HG03064 (cell line): ENCODE measurements around the gene DOCK6.

ENCODE experiments used
- ATAC-seq: cut with Tn5 transposase; IDR thresholded peaks from one replicate; pipeline ENCODE4 v1.9.1; 2021; ENCODE audit warnings: low read depth; ENCODE audit not compliant: unreplicated experiment

DOCK6 gene

DNA sequence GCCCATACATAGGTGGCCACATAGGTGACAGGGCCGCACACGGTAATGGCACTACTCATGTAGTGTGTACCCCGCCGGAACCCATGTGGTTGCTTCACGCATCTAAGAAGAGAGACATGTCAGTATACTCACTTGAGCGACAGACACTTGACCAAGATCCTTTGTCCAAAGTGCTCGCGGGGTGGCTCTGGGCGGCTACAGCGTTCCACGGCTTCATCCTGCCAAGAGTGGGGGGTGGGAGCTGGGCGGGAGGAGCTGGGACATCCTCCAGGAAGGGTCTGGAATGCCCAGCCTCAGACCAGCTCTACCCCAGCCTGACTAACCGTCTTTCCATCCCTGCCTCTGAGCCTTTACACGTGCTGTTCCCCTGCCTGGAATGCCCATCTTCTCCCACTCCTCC lies 14.4 kb downstream of the DOCK6 start:
- no peak for ATAC-seq

DNA sequence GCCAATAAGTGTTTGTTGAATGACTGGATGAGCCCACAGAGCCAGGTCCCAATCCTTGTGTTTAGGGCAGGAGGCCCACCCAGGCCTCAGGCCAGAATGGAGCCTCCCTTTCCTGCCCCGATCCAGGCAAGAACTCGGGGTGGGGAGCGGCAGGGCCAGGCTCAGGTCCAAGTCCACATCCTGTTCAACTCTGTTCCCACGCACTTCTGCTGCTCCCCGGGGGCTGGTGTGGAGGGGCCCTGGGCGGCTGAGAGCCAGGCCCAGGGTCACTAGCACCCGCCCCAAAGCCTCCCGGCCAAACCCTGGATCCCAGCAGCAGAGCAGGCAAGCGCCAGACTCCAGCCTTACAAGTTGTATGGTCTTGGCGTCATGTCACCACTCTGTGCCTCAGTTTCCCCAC lies 14.9 kb downstream of the DOCK6 start:
- no peak for ATAC-seq

DNA sequence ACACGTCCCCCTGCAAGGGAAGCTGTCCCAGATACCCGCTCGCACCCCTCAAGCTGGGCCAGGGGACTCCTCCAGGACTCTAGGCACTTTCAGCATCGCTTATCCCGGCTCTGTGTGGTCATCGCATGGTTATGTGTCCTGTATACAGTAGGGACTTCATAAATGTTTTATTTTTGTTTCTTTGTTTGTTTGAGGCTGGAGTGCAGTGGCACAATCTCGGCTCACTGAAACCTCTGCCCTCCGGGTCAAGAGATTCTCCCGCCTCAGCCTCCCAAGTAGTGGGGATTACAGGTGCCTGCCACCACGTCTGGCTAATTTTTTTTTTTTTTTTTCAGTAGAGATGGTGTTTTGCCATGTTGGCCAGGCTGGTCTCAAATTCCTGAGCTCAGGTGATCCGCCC lies 15.4 kb downstream of the DOCK6 start:
- no peak for ATAC-seq

DNA sequence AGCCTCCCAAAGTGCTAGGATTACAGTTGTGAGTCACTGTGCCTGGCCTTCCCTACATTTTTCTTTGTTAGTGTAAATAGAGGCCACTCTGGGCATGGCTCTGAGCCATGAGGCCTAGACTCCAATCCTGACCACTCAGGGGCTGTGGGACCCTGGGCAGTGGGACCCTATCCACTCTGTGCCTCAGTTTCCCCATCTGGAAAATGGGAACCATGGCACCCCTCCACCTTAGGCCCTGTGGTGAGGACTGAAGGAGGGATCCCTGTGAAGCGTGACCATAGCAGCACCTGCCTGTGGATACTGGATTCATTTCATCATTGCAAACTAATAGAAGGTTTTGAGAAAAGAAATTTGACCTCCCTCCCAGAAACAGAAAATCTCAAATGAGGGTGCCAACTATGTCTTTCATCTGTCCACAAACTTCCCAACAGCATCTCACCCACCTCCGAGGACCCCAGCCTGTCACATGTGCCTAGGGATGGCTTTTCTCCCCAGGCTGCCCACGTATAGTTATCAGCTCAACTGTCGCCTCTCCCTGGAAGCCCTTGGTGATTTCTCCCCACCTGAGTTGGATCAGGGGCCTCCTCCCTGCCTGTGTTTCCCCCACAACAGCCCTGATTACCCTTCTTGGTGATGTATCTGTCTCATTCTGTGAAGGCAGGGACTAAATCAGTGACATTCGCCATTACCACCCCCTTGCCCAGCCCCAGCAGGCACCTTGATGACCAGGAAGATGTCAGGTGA lies 17.3 kb downstream of the DOCK6 start:
- no peak for ATAC-seq

DNA sequence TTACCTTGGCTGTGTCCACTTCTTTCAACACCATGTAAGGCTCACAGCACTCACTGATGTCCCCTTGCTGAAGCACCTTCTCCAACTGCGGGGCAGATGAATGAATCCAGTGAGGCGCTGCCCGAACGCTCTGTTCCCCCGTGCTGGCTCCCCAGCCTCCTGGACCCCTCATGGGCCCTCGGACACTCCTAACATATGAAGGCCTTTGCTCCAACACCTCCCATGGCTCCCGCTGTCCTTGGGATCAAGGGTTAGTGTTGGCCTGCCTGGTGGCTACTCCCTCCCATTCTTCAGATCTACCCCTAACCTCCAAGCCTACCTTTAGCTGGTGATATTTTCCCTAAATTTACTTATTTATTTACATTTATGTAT lies 18.5 kb downstream of the DOCK6 start:
- no peak for ATAC-seq

DNA sequence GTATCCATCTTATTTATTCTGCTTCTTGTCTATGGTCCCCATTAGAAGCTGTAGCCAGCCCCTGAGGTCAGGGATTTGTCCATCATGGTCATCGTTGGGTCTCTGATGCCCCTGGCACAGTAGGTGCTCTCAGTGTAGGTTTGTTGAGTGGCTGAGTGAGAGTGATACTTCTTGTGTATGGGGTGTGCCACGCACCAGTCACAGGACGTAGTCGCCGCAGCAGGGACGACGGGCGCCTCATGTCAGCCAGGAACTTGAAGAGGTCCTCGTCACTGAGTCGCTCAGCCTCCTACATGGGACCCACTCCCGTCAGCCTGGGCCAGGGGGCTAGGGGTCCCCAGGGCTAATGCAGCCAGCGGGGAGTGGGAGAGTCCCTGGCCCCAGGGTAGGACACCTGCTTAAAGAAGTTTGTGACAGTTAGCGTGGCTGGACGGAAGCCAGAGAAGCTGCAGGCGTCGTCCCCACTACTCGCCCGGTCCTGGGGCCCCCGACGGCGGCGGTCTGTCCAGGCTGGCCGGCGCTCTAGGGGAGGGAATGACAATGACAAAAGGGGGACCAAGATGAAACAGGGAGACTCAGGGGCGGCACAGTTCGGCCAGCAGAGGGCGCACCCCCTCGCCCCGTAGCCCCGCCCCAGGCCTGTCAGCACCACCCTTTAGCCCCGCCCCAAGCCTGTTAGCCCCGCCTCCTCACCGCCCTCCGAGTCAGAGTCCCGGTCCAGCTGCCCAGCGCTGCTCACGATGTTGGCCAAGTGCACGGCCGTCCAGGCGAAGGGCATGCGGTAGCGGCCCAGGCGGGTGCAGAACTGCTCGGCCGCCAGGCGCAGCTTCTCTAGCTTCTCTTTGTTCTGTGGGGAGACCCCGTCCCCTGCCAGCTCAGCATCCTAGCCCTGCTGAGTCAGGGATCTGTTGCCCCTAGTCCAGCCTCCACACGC lies 19.2 kb downstream of the DOCK6 start:
- no peak for ATAC-seq

DNA sequence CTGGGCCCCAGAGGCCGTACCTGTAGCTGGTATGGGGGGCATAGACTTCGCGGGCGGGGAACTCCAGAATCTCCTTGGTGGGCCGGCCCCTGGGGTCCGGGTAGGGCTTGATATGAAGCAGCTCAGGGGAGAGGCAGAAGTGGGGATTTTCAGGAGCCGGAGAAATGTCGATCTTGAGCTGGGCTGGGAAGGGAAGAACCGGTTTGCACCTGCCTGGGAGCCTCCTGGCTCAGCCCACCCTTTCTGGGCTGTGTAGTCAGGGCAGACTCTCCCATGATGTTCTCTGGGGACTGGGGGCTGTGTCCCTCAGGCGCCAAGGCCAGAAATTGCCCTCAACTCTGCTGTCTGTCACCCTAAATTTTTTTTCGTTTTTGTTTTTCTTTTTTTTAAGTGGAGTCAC lies 20.3 kb downstream of the DOCK6 start:
- ATAC-seq: no peak

DNA sequence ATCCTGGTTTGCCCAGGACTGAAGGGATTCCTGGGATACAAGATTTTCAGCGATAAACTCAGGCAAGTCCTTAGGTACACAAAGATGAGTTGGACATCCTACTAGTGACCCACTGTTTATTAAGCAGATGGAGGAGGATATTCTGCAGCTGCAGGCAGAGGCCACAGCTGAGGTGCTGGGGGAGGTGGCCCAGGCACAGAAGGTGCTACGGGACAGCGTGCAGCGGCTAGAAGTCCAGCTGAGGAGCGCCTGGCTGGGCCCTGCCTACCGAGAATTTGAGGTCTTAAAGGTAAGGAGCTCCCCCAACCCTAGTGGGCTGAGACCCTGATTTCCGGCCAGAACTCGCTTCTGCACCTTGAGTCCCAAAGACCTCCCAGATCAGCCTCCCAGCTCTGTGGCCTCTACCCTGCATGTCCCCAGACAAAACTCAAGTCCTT lies 22.3 kb downstream of the DOCK6 start:
- no peak for ATAC-seq

DNA sequence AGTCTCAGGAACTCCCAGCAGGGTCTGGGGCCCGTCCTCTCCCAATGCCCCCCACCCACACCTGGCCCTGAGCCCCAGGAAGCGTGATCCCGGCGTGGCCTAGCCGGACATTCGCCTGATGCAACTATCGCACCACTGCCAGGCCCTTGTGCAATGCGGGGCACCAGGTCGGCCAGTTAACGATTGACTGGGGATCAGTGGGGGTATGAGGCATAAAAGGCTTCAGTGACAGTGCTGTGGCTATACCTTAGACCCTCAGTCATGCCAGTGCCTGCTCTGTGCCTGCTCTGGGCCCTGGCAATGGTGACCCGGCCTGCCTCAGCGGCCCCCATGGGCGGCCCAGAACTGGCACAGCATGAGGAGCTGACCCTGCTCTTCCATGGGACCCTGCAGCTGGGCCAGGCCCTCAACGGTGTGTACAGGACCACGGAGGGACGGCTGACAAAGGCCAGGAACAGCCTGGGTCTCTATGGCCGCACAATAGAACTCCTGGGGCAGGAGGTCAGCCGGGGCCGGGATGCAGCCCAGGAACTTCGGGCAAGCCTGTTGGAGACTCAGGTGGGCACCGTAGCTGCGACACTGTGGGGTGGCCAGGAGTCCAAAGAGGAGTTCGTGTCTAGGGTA lies 22.8 kb downstream of the DOCK6 start, which contains the start of gene ANGPTL8:
ANGPTL8 (plus strand) TSS at position 243 of the 624 bp plus-strand sequence; CDS start at position 262, 19 bp downstream.
- ATAC-seq: no peak

DNA sequence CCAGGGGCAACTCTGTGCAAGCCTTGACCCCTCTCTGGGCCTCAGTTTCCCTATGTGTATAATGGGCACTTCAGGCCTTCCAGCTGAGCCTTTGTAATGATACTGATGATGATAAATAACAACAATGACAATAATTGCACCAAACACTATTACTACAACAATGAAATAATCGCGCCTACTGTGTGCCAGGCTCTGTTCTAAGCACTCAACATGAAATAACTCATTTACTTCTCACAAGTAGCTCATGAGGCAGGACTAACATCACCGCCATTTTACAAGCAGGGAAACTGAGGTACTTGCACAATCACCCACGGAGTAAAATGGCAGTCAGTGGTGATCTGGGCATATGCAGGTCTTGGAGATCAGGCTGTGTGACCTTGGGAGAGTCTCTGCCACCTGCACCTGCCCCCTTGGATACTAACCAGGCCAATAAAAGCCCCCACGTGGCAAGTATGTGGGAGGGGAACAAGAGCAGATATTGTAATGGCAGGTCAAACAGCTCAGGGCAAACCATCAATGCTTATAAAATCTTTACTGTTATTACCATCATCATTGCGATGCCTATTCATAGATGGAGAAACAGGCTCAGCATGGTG lies 23.4 kb downstream of the DOCK6 start:
- no peak for ATAC-seq

DNA sequence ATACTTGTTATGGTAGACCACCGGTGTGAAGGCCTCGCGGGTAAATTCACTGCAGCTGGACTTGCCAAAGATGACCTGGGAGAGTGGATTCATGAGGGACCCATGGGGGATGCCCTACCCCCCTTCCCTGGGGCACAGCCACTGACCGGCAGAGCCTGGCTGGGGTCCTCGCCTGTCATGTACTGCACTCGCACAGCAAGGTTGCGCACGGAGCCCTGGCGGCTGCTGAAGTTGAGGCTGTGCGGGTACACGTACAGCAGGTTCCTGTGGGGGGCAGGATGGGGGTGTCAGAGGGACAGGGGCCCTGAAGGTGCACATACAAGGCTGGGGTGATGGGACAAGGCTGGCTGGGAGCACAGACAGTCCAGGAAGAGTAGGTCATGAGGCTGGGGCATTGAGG lies 24.3 kb downstream of the DOCK6 start:
- no peak for ATAC-seq

DNA sequence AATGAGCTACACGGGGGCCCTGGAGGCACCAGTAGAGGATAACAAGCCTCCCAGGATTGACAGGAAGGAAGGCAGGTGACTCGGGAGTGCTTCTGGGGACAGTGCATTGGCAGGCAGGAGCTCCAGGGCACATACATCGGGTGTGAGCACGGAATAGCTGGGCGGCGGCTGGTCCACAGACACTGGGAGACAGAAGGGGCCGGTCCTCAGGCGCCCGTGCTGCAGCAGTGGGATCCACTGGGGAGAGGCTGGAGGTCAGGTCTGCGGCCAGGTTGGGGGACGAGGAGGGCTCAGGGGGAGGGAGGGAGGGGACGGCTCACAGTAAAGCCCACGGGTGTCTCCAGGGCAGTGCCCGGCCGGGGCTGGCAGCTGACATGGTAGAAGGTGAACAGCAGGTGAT lies 25.0 kb downstream of the DOCK6 start:
- ATAC-seq: no peak

DNA sequence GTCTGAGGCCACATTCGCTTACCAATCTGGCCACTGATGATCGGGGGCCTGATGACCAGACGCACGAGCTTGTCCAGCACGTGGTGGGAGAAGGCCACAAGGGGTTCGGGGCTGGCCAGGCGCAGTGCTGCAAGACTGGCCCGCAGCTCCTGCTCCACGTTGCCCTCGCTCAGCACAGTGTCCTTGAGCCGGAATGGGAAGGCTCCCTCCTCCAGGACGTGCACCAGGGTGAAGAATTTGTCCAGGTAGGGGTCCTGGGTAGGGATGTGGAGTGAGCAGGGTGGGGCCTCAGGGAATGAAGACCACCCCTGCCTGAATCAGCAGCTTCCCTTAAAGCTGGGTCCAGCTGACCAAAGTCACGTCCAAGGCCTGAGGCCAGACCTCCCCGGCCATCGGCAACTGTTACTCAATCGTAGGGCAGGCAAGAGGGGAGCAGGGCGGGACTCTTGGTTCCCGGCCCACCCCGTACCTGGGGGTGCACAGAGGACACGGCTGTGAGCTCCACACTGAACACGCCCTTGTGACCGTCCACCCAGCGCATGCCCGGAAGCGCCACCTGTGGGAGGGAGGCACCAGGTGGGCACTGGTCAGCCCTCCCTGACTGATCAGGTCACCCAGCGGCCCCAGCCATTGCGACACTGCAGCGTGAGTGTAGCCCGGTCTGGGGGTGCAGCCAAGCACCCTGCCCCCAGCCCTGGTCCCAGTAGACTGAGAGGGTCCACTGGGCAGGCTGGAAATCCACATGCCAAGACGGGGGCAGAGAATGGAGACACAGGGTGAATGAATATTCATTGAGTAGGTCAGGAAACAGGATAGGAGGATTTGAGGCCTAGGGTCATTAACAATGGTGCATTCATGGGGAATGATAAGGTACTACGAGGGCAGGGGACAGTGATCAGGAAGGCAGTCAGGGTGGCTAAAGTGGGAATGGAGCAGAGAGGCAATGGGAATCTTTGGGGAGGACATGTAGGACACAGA lies 25.7 kb downstream of the DOCK6 start:
- ATAC-seq: no peak

DNA sequence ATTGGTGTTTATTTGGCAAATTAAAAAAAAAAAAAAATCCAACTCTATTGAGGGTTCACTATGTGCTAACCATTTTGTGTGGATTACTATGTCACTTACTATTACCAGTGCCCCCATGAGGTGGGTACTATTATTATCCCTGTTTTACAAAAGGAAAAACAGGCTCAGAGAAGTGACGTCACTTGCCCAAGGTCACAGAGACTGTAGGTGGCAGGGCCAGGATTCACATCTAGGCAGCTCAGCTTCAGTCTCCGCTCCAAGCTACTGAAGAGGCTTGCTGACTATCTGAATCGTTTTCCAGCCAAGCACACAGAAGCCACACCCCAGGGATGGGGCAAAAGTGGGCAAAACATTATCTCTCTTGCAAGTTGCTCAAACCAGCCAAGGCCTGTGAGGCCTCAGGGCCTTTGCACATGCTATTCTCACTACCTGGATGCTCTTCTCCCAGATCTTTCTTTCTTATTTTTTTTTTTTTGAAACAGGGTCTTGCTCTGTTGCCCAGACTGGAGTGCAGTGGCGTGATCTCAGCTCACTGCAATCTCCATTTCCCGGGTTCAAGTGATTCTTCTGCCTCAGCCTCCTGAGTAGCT lies 27.7 kb downstream of the DOCK6 start:
- ATAC-seq: no peak

DNA sequence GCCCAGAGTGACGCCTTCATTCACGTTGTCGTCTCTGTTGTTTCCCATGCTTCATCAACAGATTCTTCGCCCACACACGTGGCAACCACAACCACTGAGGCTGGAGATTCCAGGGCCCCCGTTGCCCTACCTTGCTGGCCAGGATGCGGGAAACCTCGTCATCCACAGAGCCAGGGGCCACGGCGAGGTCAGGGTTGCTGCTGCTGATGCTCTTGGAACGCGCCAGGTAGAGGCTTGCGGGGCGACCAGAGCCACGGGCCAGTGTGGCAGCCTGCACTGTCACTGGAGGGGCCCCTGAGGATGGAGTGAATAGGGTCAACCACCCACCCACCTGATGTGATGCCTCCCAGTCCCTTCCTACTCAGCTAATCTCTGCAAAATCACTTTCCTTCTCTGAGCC lies 29.3 kb downstream of the DOCK6 start:
- no peak for ATAC-seq

DNA sequence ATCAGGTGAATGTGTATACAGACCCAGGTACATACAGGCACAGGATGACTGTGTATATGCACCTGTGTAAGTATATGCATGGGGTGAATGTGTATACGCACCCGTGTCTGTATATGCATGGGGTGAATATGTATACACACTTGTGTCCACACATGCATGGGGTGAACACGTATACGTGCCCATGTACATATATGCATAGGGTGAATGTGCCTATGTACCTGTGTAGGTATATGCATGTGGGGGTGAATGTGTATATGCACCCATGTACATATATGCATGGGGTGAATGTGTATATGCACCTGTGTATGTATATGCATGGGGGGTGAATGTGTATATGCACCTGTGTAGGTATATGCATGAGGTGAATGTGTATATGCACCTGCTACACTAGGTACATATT lies 29.8 kb downstream of the DOCK6 start:
- ATAC-seq: no peak

DNA sequence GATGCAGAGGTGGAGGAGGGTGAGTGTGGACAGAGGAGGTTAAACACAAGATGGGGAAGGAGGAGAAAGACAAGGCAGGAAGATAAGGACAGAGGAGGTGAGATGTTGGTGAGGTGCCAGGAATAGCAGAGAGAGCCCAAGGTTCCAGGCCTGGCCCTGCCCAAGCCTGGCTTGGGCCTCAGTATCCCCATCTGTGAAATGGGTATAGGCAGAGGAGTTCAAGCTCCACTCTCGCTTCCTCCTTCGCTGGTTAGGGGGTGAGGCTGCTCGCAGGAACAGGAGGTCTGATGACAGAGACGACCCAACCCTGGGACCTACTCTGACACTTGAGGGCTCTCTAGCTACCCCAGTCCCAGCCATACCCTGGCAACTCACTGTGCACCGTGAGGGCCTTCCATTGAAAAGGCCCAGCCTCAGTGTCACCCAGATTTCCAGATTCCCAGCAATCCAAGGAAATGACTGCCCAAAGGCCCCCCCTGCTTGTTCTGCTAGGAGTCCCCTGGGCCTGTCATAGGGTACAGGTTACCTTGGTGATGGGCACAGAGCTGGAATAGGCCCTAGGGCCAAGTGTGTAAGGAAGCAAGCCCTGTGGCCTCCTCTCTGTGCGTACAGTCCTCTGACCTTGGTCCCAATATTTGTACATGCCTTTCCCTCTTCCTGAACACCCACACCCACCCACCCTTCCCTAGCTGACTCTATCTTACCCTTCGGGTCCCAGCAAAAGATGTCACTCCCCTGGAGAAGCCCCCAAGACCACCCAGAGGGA lies 31.5 kb downstream of the DOCK6 start:
- no peak for ATAC-seq

DNA sequence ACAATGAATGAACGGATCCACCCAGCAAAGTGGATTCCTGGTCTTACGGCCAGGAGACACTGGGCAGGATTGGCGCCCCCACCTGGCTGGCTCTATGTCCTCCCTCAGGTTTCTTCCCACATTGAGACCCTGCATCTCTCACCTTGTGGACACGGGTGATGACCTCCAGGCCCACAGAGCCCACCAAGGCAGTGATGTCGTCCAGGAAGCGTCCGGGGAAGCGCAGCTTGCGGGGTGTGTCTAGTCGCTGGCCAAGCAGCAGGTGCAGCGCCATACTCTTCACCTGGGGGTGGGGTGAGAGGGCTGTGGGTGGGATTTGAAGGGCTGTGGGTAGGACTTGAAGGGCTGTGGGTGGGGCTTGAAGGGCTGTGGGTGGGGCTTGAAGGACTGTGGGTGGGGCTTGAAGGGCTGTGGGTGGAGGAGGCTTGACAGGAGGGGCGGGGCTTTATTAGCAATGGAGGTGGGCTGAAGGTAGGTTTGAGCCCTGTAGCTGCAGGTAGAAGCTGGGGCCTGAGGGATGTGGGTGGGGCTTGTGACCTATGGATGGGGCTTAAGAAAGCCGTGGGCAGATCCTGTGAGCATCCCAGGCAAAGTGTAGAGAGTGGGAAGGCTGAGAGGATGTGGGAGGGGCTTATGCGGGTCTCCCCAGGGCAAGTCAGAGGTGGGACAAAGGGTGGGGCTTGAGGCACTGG lies 35.0 kb downstream of the DOCK6 start:
- no peak for ATAC-seq
